Gastrocnemius medialis (tissue), 4 donors: ENCODE data around the gene XYLB. TPM values are rescaled to one million over a fixed set of nuclear protein-coding genes. Genes with fewer than 3 reads are reported as not detected.
A peak's percentile ranks its signal among the peaks of the same experiment; 100 is the strongest.

Source experiments
- ATAC-seq, 2 donors: fragments of 150-250 bp; one replicate each; pipeline ENCODE4 v1.9.1; 2016
- DNase-seq, 2 donors: peaks; one replicate each; pipeline ENCODE4 v3.0.0-alpha.2; 2019
- H3K27ac ChIP-seq, 4 donors: fragments of 200-600 bp; sonication (generic); 1 replicate in 1 of 4; 2 replicates in 3 of 4; pipeline ENCODE4 v1.5.1; 2016 to 2018; ENCODE audit warnings: mild to moderate bottlenecking in 2 of 4, moderate library complexity in 1 of 4
- H3K27me3 ChIP-seq, 3 donors: fragments of 200-600 bp; sonication (generic) in 2 of 3; 1 replicate in 1 of 3; 2 replicates in 2 of 3; pipeline versions ENCODE4 v1.5.1 to v1.6.0; 2016 to 2019; ENCODE audit warnings: mild to moderate bottlenecking in 1 of 3, moderate library complexity in 1 of 3
- H3K36me3 ChIP-seq, 2 donors: fragments of 200-600 bp; sonication (generic) in 1 of 2; one replicate each; pipeline ENCODE4 v1.5.1; 2017 to 2018
- H3K4me1 ChIP-seq, 2 donors: fragments of 200-600 bp; sonication (generic) in 1 of 2; one replicate each; pipeline ENCODE4 v1.5.1; 2016 to 2017; ENCODE audit warnings: mild to moderate bottlenecking in 2 of 2
- H3K4me3 ChIP-seq, 4 donors: fragments of 200-600 bp; sonication (generic) in 3 of 4; 1 replicate in 1 of 4; 2 replicates in 3 of 4; pipeline ENCODE4 v1.5.1; 2016 to 2019; ENCODE audit warnings: mild to moderate bottlenecking in 2 of 4
- H3K9me3 ChIP-seq, 3 donors: fragments of 200-600 bp; sonication (generic) in 2 of 3; 1 replicate in 1 of 3; 2 replicates in 2 of 3; pipeline ENCODE4 v1.5.1; 2016 to 2019
- CTCF ChIP-seq, 5 experiments: fragments of 450-650 bp in 3 of 5; fragments of 200-600 bp in 2 of 5; sonication (generic) in 2 of 5; IDR thresholded peaks in 4 of 5; conservative IDR thresholded peaks in 1 of 5; 1 replicate in 4 of 5; 2 replicates in 1 of 5; pipeline ENCODE4 v1.5.1; 2016 to 2019; ENCODE audit warnings: antibody characterized with exemption in 5 of 5, mild to moderate bottlenecking in 3 of 5, moderate library complexity in 3 of 5
- POLR2A ChIP-seq, 2 donors: fragments of 450-650 bp; IDR thresholded peaks; one replicate each; pipeline ENCODE4 v1.6.1; 2017; ENCODE audit warnings: antibody characterized with exemption in 2 of 2, mild to moderate bottlenecking in 2 of 2, moderate library complexity in 2 of 2
- in situ Hi-C, 4 donors: fragments of 200-750 bp; cut with MboI; loops; one replicate each; pipeline versions ENCODE4 v1.15.0 to v1.8.0; 2017; ENCODE audit warnings: low sequenced_read_pairs in 4 of 4
- intact Hi-C: fragments of 100-400 bp; cut with DNase I; formaldehyde crosslinking; loops from one replicate; pipeline ENCODE4 v1.15.1; 2023; ENCODE audit warnings: low total_unique reads
- total RNA-seq, 4 donors: library from RNA; depleted of rRNA; stranded (reverse); fragments of >200 nt; gene quantifications; one replicate each; pipeline versions ENCODE4 v1.1.0 to v1.2.3, GENCODE V29; 2016

XYLB gene
- total RNA-seq, 4 donors from 2014 or later = 0.23 to 1.1 (median 0.44) TPM

GRCh38 chr3:38453075-38453912 lies 106.7 kb downstream of the XYLB start, which contains the start of gene ACVR2B:
ACVR2B (plus strand) TSS chr3:38453890; CDS start chr3:38454323, 433 bp downstream.
- peaks cover 23 to 29% of the 10 kb centered on the region in 2 donors for H3K4me1 ChIP-seq
- TF ChIP-seq CTCF (IDR thresholded peaks at IDR 0.05 in 4 of 5, conservative IDR thresholded peaks at IDR 0.05 in 1 of 5) (peak in 1 of 5 experiments; percentile 14), POLR2A (IDR thresholded peaks at IDR 0.05) (peak in 1 of 2 donors; percentile 69)
- peak within 1 kb of the TSS; percentile 73 to 92 (median 79) for H3K4me3 ChIP-seq
- no peaks in the 10 kb centered on the region for H3K9me3 ChIP-seq
- peak within 1 kb of the TSS; percentile 96 to 98 (median 97) for H3K27ac ChIP-seq
- H3K27me3 ChIP-seq = no peaks in the 10 kb centered on the region
- H3K36me3 ChIP-seq = no peaks in the 10 kb centered on the region
- DNase-seq = peak; percentile 85 to 86
- ATAC-seq = peak; percentile 43
- in situ Hi-C loops (no loop called here), intact Hi-C loops (loop anchor here (2.0 to 10.0 kb wide), 3 partner anchors 26 to 318 kb away; partner anchors contain the start of genes ACAA1, MYD88 and OXSR1)

GRCh38 chr3:38453913-38454177 lies 107.3 kb downstream of the XYLB start:
- no peak for TF ChIP-seq POLR2A (IDR thresholded peaks at IDR 0.05)
- TF ChIP-seq CTCF (IDR thresholded peaks at IDR 0.05 in 4 of 5, conservative IDR thresholded peaks at IDR 0.05 in 1 of 5) = no peak
- Histone ChIP-seq H3K4me3 (peak overlapping the region; percentile 73 to 92 (median 79)), H3K27ac (peak overlapping the region; percentile 96 to 98 (median 97)), H3K4me1 (peaks cover 29 to 35% of the 10 kb centered on the region in 2 donors), H3K36me3 (no peaks in the 10 kb centered on the region), H3K9me3 (no peaks in the 10 kb centered on the region), H3K27me3 (no peaks in the 10 kb centered on the region)
- in situ Hi-C loops = no loop called here
- intact Hi-C loops = loop anchor here (2.0 to 10.0 kb wide), 4 partner anchors 25 to 319 kb away; partner anchors contain the start of genes ACAA1, EXOG, MYD88 and OXSR1
- ATAC-seq = no peak
- DNase-seq = no peak

DNA sequence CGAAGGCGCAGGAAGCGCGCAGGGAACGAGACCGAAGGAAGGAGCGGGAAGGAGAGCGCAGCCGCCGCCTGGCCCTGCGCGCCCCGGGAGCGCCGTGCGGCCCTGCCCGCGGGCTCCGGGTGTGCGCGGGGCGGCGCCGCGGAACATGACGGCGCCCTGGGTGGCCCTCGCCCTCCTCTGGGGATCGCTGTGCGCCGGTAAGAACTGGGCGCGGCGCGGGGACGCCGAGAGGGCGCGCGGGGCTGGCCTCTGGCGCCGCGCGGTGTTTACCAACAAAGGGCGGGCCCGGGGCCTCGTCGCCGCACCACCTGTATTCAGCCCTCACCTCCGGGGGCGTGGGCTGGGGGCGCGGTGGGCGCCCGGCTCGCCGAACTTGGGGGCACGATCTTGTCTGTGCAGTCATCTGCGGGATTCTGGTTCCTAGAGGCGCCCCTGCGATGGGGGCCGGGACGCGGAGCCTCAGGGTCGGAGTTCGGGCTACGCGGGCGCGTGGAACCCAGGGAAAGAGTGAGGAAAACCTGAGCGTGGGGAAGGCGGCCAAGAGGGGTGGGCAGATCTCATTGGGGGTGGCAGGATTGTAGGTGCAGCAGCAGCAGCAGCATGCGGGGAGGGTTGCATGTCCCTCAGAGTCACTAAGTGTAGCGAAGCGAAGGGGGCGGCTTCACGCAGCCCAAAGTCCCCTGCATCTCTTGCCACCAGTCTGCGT lies 107.7 kb downstream of the XYLB start:
- intact Hi-C loops = loop anchor here (2.0 to 10.0 kb wide), 3 partner anchors 42 to 320 kb away; partner anchors contain the start of genes ACAA1, EXOG, MYD88 and OXSR1
- in situ Hi-C loops = no loop called here

More for the DNA sequence above, 107.7 kb downstream of the XYLB start:
- peaks cover 34 to 40% of the 10 kb centered on the region in 2 donors for H3K4me1 ChIP-seq
- ATAC-seq (peak; percentile 16 to 27), DNase-seq (no peak)
- H3K4me3 ChIP-seq = peak overlapping the region; percentile 62 to 92 (median 76)
- H3K27ac ChIP-seq = peak overlapping the region; percentile 96 to 98 (median 97)
- TF ChIP-seq POLR2A (IDR thresholded peaks at IDR 0.05) (peak in 1 of 2 donors; percentile 20), CTCF (IDR thresholded peaks at IDR 0.05 in 4 of 5, conservative IDR thresholded peaks at IDR 0.05 in 1 of 5) (no peak)
- no peaks in the 10 kb centered on the region for H3K36me3 ChIP-seq
- H3K27me3 ChIP-seq = no peaks in the 10 kb centered on the region
- H3K9me3 ChIP-seq = no peaks in the 10 kb centered on the region
